Measurements from ENCODE around the gene SREBF2.

Gene SREBF2

DNA sequence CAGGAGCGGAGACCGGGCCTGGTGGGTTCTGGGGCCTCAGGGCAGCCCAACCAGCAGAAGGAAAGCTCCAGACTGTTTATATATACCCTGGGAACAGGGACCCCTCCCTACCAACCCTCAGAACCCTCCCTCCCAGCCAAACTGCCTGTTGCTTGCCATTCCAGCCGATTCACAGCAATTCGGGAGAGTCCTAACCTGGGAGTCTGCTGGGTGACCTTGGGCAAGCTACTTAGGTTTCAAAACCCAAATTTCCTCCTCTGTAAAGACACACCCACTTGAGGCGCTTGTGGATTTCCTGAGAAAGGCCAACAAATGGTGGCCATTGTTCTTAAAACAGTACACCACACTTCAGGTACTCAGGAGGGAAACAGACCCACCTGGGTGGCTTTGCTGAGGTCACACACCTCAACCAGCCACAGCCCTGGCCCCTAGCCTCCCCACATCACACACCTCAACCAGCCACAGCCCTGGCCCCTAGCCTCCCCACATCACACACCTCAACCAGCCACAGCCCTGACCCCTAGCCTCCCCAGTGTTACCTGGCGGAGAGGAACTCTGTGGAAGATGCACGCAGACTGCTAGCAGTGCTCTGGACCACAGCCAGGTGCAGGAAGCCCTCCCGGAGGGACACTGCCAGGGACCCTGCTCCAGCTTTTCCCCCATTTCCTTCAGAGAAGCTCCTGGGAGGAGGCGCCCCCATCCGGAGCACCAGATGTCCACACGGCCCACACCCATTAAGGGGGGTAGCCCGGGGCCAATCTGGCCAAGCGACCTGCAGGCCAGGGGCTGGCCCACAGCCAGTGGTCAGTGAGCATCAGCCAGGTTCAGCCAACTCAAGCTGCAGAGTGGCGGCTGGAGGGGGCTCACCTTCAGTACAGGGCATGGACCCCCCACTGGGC, 75.8 kb downstream of the SREBF2 start:
- no peak for DNase-seq

DNA sequence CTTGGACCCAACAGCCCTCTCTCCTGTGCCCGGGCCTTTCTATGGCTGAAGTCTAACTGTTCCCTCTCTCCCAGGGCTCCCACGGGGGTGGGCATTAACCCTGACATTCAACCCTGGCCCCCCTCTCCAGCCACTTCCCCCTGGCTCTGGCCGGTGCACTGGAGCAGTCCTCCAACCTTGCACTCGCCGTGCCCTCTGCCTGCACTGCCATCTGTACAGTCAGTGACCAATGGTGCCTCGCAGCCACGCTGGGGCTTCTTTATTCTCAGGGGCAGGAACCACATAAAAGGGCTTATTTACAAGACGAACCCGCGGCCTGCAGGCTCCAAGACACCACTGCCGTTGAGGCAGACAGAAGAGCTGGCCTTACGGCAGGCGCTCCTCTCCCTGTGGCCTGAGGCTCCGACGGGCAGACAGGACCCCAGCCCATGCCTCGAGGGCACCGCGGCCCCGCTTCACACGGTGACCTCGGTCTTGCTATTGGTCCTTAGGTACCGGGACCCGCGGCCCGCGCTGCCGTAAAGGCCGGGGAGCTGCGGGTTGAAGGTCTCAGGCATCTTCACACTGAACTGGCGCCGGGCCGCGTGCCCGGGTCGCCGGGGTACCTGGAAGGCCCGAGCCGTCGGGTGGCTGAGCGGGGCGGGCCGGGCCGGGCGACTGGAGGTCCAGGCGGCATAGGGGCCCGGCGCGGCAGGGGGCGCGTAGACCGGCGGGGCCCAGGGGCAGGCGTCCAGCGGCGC, 76.6 kb downstream of the SREBF2 start:
- DNase-seq: peak in 1 of 56 donors; percentile 19

DNA sequence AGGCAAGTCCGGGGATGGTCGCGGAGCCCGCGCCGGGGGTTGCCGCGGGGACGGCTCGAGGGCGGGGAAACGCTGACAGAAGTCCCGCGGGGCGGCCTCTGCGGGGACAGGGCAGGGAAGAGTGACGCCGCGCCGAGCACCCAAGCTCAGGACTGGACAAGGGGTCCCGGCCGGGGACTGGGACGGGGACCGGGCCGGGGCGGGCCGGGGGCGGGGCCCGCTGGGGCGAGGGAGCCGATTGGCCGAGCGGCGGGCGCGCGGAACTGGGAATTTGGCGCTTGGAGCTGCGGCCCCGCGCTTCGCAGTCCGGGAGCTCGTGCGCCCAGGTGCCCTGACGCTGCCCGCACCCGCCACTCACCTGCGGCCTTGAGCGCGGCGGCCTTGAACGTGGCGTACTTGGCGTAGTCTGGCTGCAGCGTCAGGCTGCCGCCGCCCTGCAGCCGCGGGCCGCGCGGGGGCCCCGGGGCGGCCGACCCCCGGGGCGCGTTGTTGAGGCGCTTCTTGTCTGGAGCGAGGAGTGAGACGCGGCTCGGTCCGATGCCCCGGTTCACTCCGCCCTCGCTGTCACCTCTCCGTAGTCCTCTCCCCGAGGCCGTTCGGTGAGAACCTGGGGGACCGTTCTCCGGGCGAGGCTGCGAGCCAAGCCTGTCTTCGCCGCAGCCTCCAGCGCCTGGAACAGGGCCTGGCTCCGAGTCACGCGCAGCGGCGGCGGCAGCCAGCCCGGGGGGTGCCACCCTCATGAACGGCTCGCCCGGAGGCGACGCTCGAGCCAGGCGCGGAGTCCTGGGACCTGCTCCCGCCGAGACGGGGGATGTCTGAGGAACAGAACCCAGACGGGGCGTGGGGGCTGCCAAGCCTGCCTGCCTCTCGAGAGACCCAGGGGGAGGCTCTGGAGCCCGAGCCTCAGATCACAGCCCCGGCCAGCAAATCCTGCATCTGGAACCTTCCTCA, 77.4 kb downstream of the SREBF2 start:
- DNase-seq: peak in 37 of 56 donors; percentile 6 to 75 (median 42)

DNA sequence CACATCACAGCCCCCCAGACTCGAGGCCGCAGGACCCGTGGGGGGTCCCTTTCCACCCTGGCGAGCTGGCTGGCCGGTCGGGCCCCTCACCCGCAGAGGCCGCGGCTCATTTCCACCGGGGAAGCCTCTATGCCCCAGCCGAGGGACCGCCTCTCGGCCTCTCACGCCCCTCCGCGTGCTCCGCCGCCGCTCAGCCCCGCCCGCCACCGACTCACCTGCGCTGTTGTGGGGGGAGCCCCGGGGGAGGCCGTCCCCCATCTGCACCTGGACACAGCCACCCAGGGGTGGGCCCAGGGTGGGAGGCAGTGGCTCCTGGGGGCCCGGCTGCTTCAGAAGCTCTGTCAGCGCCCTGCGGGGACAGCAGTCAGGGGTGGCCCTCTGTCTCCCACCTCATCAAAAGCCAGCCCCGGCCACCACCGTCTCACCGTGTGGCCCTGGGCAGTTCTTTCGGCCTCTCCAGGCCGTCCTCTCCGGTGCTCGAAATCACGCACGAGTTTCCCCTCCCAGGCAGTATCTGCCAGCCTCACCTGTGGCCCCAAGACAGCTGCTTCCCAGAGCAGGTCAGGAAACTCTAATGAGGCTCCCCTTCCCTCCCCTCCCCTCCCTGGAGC, 78.2 kb downstream of the SREBF2 start:
- DNase-seq: no peak

DNA sequence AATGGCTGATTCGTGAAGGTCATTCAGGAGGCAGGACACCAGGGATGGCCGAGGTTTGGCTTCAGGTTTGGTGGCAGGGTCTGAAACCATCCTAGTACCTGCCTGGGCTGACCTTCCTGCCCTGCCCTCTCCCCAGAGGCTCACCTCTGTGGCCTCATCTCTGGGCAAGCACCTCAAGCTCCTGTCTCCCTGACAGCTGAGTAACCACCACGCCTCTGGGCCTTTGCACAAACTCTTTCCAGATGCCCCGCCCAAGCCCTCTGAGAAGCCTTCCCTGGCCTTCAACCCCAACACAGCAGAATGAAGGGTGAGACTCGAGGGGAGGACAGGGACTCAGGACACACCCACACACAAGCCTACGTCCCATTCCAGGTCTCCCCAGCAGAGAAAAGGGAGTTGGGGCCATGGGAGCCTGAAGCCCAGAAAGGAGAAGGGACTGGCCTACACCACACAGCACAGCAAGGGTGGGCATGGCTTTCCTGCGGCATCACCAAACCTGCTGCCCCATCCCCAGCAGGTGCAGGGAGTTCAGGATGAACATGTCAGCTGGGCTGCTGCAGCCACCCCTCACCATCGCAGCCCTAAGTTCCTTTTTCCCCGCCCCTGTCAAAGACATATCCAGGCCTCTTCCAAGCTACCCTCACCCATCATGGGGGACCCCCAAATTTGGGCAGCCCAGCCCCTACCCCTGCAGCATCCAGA, 79.6 kb downstream of the SREBF2 start:
- DNase-seq: no peak

DNA sequence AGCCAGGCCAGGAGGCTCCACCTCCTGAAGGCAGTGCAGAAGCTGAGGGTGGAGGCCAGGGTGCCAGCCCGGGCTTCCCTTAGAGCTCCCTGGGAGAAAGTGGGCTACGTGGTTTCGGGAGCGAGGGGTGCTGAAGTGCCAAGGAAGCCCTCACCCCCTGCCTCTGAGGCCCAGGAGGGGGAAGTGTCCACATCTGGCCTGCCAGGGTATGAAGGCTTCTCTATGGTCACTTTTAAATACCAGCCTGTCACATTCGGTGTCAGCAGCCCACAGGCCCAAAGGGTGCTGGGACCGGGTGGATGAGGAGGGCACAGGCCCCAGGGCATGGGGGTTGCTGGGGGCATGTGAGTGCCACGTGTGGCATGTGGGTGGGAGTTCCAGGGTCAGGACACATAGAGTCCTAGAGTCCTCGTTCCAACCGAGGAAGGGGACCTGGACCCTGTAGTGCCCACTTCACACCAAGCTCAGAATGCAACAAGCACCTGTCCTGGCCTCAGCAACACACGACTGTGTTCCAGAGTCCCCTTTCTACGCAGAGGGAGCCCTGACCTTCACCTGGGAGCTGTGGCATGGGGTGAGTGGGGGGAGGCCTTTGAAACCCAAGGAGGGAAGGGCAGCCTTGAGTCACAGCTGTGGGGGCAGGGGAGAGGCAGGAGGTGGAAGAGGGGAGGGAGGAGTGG, 80.3 kb downstream of the SREBF2 start:
- no peak for DNase-seq

DNA sequence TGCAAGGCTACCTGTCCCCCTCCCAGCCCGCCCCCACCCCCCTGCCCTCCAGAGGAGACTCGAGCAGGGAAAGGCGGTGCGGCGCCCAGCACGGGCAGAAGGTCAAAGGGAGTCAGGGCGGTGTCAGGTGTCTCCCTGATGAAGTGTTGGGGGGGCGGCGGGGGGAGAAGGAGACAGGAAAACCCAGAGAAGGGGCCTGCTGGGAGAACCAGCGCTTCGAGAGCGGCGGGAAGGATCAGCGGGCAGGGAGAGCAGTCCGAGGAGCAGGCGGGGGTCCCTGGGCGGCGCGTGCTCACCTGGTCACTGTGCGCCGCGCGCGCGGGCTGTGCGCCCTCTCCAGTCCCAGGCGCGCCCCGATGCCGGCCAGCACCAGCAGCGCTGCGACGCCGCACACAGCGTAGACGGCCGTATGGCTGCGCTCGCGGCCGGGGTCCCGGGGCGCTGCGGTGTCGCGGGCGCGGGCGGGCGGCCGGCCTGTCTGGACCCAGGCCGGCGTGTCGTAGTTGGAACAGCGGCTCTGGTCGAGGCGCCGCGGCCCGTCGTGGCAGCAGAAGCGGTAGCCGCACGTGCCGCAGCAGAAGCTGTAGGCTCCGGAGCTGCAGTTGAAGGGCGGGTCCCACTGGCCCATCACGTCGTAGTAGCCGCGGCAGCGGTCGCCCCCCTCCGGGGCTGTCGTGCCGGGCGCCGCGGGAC, 81.1 kb downstream of the SREBF2 start:
- DNase-seq: no peak

DNA sequence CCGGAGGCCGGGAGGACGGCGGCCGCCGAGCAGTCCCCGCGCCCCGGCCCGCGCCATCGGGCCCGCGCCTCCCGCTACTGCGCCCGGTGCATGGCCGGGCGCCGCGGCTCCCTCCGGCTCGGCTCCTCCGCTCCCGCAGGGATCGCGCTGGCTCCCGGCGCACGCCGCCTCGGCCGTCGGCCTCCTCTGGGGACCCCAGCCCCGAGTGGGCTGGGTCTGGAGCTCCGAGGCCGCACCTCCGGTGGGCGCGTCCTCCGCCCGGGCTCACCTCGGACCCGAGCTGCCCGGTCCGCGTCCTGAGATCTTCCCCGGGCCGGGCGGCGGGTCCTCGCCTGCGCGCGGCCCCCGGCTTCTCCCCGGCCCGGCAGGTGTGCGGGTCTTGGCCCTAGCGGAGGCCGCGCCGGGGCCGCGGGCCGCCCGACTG, 81.7 kb downstream of the SREBF2 start:
- DNase-seq: no peak

DNA sequence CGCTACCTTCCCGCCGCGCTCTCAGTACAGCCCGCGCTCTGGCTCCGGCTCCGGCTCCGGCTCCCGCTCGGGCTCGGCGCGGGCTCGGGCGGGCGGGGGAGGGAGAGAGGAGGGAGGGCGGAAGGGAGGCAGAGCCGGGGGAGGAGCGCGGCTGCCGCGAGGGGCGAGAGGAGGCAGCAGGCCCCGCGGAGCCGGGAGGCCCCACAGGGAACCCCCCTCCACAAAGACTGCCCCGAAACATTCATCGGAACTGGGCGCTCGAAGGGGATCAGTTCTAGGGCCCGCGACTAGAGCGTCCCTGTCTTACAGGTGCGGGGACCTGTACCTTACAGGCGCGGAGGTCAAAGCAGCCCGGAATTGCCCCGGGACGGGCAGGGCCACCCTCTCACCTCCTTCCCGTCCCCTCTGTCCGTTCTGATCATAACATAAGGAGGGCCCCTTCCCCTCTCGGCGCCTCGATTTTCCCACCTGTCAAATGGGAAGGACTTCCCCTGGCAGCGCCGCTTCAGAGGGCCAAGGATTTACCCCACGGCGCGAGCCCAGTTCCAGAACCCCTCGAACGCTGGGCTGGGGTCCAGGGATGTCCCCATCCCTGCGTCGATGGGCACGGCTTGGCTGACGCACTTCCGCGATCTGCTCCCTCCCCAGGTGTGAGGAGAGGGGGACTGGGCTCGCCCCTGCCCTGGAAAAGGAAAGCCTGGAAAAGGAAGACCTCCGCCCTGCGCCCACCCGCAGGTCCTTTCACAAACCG, 82.3 kb downstream of the SREBF2 start, which contains the start of gene SHISA8:
TSS of gene SHISA8 (minus strand) at position 40 of the 751 bp plus-strand sequence. CDS start 407 bp downstream, outside the sequence.
- peak in 2 of 56 donors; percentile 7 to 31 for DNase-seq

DNA sequence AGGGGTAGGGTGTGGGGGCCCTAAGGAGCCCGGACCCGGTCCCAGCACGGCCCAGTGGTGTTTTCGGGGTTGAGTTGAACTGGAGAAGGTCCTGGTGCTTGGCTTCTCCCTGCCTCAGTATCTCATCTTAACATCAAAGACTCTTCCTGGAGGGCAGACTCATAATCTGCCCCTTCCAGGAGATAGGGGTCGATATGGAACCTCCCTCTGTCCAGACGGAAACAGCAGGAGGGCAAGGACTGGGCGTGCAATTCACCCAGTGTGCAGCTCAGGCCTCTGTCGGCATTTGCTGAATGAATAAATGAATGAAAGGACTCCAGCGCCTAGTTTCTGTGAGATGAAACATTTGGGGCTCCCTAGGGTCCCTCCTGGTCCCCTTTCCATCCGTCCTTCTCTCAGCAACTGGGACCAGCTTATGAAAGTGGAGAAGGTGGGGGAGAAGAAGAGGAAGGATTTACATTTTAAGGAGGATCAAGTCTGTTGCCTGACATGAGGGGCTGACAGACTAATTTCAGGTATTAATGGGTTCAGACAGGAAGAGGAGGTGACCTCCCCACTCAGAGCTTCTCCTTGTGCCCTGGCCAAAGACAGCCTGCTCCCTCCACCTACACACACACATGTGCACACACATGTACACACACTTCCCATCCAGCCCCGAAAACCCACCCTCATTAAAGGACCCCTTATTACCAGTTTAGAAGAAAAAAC, 83.0 kb downstream of the SREBF2 start:
- no peak for DNase-seq

DNA sequence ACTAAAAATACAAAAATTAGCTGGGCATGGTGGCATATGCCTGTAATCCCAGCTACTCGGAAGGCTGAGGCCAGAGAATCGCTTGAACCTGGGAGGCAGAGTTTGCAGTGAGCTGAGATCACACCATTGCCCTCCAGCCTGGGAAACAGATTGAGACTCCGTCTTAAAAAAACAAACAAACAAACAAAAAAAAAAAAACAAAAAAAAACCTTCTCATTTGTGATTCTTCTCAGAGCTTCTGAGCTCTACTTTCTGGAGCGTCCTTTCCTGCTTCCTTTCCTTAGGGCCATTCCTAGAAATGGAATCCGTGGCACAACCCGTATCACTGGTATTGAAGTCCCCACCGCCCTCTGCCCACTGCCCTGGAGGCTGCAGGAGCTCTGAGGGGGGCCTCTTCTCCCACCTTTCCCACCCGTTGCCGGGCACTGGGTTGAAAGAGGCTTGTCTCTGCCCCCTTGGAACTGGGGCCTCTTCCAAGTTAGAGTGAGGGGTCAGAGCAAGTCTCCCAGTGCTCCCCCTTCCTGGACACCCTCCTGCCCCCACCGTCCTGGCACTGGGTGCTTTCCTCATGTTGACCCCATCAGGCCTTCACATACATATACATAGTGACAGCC, 83.9 kb downstream of the SREBF2 start:
- no peak for DNase-seq

DNA sequence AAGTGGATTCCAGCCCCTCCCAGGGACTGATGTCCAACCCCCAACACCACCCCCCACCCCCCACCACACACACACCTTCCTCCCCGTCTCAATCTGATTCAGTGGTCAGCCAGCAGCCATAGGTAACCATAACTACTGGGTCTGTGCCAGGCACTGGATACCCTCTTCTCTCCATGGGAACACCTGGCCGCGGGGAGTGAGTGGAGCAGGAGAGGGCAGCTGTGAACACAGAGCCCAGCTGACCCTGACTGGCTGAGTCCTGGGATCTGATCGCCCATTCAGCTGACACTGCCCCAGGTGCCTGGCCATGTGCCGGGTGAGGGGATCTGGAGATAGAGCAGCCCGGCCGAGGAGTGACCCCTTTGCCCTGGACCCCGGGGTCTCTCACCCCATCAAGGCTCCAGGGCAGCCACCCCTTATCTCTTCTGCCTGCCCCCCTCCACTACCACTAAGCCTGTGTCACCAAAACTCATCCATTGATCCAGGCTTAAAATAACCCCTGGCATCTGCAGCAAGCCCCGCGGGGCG, 84.5 kb downstream of the SREBF2 start:
- DNase-seq: no peak

DNA sequence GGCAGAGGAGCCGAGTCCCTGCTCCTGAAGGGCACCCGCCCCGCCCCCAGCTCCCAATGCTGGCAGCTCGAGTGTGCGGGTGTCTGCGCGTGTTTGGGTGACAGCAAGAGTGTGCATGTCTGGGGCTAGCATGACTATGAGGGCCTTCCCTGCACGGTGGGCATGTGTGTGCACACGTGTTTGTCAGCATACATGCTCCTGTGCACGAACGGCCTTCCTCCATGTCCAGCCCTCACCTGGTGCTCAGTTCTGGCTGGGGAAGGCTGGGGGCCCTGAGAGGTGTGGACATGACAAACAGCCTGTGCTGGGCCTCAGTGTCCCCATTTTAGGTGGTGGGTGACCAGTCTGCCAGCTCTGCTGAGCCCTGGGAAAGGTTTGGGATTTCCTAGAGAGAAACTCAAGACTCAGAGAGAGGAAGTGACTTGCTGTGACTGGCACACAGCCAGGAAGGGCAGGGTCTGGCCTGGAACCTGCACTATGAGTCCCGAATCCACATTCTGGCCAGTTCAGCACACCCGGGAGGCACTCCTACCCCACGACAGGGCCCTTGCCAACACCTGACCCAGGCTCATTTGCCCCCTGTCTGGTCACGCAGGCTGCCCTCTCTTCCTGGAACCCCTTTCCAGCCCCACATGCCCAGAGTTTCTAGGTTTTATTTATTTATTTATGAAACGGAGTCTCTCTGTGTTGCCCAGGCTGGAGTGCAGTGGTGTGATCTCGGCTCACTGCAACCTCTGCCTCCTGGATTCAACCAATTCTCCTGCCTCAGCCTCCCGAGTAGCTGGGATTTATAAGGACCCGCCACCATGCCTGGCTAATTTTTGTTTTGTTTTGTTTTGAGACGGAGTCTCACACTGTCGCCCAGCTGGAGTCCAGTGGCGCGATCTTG, 85.2 kb downstream of the SREBF2 start:
- peak in 9 of 56 donors; percentile 8 to 37 (median 19) for DNase-seq

DNA sequence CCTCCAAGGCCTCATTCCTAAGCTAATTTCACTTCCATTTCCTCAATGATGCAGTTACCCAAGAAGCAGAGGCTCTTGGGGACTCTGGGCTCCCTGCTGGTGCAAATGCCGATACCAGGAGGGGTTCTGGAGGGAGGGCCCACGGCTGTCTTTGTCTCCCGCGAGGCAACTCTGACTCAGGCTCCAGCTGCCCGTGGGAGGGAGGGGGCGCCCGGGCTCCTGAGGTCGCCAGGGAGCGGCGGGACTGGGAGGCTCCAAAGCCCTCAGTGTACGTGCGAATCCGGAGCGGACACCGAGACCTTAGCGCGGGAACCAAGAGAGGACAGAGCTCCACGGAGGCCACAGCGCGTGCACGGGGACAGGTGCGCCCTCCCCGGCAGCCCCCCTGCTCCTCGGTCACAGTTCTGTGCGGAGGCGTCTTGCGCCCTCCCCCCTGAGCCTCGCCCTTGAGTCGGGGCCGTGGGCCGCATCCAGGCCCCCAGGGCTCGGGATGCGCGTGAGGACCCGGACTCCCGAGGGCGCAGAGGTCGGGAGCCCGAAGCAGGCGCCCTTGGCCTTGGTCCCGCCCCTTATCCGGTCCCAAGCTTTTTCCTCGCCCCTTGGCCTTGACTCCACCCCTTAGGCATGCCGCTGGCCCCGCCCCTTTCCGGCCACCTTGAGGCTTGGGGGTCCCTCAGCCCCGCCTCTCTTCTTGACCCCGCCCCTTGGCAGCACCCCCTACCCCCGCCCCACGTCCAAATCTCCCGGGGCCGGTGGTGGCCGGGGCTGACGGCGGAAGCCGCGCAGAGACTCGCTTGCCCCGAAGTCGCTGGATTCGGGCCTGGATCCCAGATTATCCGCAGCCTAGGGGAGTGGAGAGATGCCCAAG, 86.7 kb downstream of the SREBF2 start:
- DNase-seq: peak in 13 of 56 donors; percentile 15 to 69 (median 28)
